Hematopoietic multipotent progenitor cell treated with erythropoietin and hydrocortisone succinate and interleukin-3 and kit ligand, for 4 days (in vitro differentiated cells): ENCODE results near the gene HES5.
A peak's percentile ranks its signal among the peaks of the same experiment; 100 is the strongest.
"Not testable (repeated sequence)": the region's sequence is repeated elsewhere in the genome, so short reads cannot be mapped to it uniquely, and the experiment has no call there.

Experiments
- DNase-seq: peaks from one replicate; pipeline ENCODE4 v3.0.0-alpha.2; 2015

HES5 gene

GRCh38 chr1:2560299-2561073 is 30.4 kb upstream of the HES5 start:
- peak; percentile 38 for DNase-seq

- DNase-seq, result no peak
Measured at GRCh38 chr1:2559509-2560298, 29.6 kb upstream of the HES5 start.

GRCh38 chr1:2558861-2559260 is 28.8 kb upstream of the HES5 start:
- DNase-seq, result no peak

- DNase-seq, result no peak
Measured at GRCh38 chr1:2558420-2558819, 28.4 kb upstream of the HES5 start.

GRCh38 chr1:2557482-2558400 is 27.7 kb upstream of the HES5 start:
- no peak for DNase-seq

GRCh38 chr1:2556678-2557481 is 26.8 kb upstream of the HES5 start:
- peak; percentile 72 for DNase-seq

GRCh38 chr1:2556277-2556677 is 26.2 kb upstream of the HES5 start, which contains the start of gene TNFRSF14:
TSS of gene TNFRSF14 (plus strand) at chr1:2556371. CDS start at chr1:2556665, 294 bp downstream.
- peak; percentile 79 for DNase-seq

GRCh38 chr1:2555634-2556276 is 25.7 kb upstream of the HES5 start:
- DNase-seq, result peak; percentile 91

- peak; percentile 82 for DNase-seq
Measured at GRCh38 chr1:2554621-2555387, 24.7 kb upstream of the HES5 start.

GRCh38 chr1:2553871-2554620 is 24.0 kb upstream of the HES5 start:
- no peak for DNase-seq

- DNase-seq, result not testable (repeated sequence)
Measured at GRCh38 chr1:2553076-2553475, 23.0 kb upstream of the HES5 start.

GRCh38 chr1:2552189-2552588 is 22.1 kb upstream of the HES5 start:
- DNase-seq, result no peak

- not testable (repeated sequence) for DNase-seq
Measured at GRCh38 chr1:2551544-2551943, 21.5 kb upstream of the HES5 start.

- not testable (repeated sequence) for DNase-seq
Measured at GRCh38 chr1:2550309-2550861, 20.3 kb upstream of the HES5 start.

GRCh38 chr1:2549367-2550029 is 19.4 kb upstream of the HES5 start:
- not testable (repeated sequence) for DNase-seq

GRCh38 chr1:2548068-2548589 is 18.1 kb upstream of the HES5 start:
- DNase-seq, result peak; percentile 91

- peak; percentile 33 for DNase-seq
Measured at GRCh38 chr1:2547210-2548067, 17.4 kb upstream of the HES5 start.
